ENCODE measurements around the gene ARL4D. TPM values are rescaled to one million over a fixed set of nuclear protein-coding genes. Genes with fewer than 3 reads are reported as not detected.
"Not testable (repeated sequence)": the region's sequence is repeated elsewhere in the genome, so short reads cannot be mapped to it uniquely, and the experiment has no call there.

ARL4D gene
- total RNA-seq, 1 experiment from 2014 or later: 47.4 TPM

DNA sequence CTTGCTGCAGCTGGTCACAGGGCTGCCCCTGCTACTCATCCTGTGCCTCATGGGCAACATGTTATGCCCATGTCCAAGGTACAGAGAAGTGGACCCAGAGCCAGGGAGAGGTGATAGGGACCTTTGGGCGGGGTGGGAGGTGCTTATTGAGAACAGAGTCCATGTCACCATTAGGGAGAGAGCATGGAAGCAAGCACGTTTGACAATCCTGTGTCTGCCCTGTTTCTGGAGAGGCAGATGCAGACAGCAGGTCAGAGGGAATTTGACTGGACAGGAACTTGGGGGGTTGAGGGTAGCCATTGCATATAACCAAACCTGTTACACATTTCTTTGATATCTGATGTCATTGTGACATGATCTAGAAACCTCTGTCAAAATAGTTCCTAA, 14.3 kb upstream of the ARL4D start:
- H3K36me3 ChIP-seq: no peaks in the 10 kb centered on the region
- no peak for DNase-seq
- no peaks in the 10 kb centered on the region for H3K27me3 ChIP-seq
- no peak overlapping the region for H3K4me3 ChIP-seq
- peaks cover 11% of the 10 kb centered on the region for H3K9me3 ChIP-seq

DNA sequence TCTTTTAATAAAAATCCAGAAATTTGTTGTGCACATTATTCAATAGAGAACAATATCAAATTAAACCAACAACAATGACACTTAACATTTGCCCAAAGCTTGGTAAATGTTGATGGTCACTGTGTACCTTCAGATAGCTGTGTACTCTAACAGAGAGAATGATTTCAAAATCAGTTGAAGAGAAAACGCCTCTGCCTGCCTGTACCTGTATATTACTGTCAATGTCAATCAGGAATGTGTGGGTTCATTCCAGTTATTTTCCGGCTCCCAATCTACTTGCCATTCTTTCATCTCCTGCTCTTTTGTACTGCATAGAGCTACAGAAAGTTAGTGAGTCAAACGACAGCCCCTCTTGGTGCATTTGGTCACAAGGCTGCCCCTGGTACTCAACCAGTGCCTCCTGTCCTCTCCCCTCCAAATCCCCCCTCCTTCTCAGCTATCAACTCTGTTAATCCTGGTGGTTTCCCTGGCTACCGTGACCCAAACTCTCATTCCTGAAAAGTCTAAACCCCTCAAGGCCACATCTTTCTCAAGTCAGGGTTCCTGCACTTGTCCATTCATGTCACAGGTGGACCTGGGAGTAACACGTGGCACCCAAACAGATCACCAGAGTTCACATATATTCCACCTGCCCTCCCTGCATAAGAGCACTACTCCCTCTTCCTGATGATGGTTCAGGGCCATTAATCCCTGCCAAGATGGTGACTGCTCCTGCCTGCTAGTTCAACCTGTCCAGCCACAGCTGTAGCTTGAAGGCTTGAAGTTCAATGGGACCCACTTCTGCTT, 13.6 kb upstream of the ARL4D start:
- Histone ChIP-seq H3K36me3 (no peaks in the 10 kb centered on the region), H3K9me3 (peaks cover 4% of the 10 kb centered on the region), H3K27me3 (no peaks in the 10 kb centered on the region), H3K4me3 (no peak overlapping the region)
- DNase-seq: no peak

DNA sequence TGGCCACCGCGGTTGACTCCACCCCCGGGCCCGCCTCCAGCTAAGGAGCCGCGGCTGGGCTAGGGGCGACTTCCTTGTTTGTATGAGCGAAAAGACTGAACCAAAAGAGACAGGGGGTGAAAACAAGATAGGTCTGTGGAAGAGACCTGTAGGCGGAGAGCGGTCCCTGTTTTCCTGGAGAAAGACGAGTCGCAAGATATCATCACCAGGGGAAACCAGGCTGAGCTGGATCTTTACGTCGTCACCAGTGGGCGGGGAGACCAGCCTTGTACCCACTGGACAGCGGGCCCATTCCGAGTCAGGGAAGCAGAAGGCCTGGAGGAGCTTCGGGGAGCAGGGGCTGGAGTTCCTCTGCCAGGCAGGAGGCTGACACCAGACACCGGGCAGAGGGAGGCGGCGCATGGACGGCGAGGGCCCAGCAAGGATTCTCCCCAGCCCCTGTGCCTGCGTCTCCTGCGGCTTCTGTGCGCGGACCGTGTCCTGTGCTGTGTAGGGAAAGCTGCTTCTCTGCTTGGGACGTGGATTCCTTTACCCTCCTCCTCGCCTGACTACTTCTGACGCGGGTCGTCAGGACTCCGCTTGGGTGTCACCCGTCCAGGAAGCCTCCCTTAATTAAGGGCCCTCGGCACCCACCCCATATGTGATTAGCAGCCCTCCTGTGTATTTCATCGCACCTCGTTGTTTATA, 10.3 kb upstream of the ARL4D start:
- peak; percentile 95 for DNase-seq
- H3K4me3 ChIP-seq: peak overlapping the region; percentile 56
- H3K9me3 ChIP-seq: no peaks in the 10 kb centered on the region
- H3K36me3 ChIP-seq: no peaks in the 10 kb centered on the region
- H3K27me3 ChIP-seq: no peaks in the 10 kb centered on the region

DNA sequence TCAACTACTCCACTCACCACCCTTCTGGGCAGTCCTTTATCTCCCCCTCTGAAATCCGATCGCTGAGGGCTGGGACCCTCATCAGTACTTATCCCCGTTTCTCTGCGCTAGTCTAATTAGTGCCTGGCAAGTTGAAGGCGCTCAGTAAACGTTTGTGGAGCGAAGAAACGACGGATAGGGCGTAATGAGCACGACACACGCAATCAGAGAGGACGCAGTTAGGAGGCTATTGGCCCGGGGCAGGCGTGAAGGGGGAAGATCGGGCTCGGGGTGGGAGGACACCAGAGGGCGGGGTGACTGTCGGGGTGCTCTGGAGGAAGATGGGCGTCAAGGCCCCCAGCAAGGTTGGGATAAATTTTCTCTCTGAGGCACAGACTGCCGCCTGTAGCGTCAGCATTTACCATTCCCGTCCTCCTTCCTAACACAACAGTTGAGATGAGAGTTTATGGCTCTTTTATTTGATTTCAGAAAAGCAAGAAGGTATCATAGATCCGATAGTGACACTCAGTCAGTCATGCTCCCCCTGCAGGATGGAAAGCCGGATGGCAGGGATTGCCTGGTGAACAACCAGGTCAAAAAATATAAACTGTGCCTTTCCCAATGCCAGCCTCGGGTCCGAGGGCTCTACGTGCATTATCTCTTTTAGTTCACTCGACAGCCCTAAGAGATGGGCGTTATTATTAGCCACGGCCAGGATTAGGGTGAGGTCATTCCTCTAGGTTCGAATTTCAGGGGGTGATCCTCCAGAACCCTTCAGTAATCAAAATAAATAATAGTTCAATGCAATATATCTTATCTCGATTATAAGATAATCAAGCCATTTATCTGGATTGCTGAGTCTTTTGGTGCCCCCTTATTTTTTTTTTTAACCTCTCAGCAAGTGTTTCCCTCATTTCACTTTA, 9.5 kb upstream of the ARL4D start:
- Histone ChIP-seq H3K36me3 (no peaks in the 10 kb centered on the region), H3K27me3 (no peaks in the 10 kb centered on the region), H3K9me3 (no peaks in the 10 kb centered on the region), H3K4me3 (peak overlapping the region; percentile 56)
- DNase-seq: peak; percentile 85

DNA sequence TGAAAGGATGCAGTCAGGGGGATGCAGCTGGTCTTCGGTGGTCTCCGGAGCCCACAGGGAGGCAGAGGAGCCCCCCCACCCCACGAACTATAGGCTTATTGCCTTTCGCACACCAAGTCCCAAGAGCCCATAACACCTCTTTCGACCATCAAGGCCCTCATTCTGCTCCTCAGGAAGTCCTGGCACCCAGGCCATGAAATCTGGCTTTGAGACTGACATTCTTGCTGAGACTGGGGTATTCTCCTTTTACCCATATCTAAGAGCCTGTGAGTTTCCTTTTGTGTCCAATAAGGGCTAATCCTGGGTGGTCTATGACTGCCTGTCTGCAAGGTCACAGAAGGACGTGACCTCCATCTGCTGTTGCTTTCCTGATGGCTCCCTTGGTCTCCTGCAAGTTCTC, 6.4 kb upstream of the ARL4D start:
- Histone ChIP-seq H3K36me3 (no peaks in the 10 kb centered on the region), H3K4me3 (no peak overlapping the region), H3K27me3 (no peaks in the 10 kb centered on the region), H3K9me3 (no peaks in the 10 kb centered on the region)
- DNase-seq: no peak

DNA sequence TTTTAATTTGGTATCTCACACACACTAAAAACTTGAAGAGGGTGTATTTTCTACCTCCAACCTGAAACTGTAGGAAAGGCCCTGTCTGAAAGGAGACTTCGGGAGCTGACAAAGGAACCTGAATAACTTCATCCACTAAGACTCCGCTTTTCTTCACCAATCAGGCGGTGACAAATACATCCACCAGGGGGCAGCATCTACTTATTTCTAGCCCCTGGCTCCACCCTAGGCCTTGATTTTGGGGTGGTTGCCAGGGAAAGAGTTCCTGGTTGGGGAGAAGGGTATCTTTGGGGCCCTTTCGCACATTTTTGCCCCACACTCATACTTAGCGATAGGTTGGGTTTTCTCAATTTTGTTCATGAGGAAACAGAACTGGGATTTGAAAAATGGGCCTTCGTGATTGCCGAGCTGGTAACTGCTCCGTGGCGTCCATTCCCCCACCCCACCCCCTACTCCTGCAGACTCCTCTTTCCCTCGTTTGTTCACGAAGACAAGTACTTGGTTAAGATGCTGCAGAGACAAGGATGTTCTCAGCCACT, 4.8 kb upstream of the ARL4D start:
- peak; percentile 81 for DNase-seq
- H3K27me3 ChIP-seq: no peaks in the 10 kb centered on the region
- no peaks in the 10 kb centered on the region for H3K9me3 ChIP-seq
- H3K4me3 ChIP-seq: no peak overlapping the region
- no peaks in the 10 kb centered on the region for H3K36me3 ChIP-seq

DNA sequence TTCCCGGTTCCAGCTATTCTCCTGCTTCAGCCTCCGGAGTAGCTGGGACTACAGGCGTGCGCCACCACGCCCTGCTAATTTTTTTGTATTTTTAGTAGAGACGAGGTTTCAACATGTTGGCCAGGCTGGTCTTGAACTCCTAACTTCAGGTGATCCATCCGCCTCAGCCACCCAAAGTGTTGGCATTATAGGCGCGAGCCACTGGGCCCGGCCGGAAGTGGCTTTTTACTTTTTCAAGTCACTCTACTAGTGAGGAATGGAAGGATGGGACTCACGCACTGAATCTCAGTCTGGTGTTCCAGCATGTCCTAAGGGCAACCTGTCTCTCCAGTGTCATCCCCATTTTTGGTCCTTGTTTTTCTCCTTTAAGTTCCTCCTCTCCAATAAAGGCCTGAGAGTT, 4.1 kb upstream of the ARL4D start:
- not testable (repeated sequence) for H3K36me3 ChIP-seq, H3K9me3 ChIP-seq, H3K27me3 ChIP-seq, H3K4me3 ChIP-seq, DNase-seq

DNA sequence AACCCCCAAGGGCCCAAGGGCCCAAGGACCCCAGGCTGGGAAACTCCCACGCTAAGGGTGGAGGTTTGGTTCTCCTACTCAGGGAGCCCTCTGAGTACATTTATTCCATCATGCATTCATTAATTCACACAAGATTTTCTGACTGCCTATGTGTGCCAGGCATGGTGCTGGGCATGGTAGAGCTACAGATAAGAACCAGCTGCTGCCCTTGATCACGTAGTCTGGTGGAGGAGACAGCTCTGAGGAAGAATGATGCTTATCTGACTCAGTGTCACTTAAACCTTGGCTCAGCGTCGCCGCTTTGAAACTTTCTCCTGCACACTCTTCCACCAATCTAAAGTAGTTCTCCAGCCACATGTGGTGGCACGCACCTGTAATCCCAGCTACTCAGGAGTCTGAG, 3.6 kb upstream of the ARL4D start:
- no peak overlapping the region for H3K4me3 ChIP-seq
- H3K9me3 ChIP-seq: no peaks in the 10 kb centered on the region
- DNase-seq: no peak
- H3K36me3 ChIP-seq: peaks cover 7% of the 10 kb centered on the region
- no peaks in the 10 kb centered on the region for H3K27me3 ChIP-seq

DNA sequence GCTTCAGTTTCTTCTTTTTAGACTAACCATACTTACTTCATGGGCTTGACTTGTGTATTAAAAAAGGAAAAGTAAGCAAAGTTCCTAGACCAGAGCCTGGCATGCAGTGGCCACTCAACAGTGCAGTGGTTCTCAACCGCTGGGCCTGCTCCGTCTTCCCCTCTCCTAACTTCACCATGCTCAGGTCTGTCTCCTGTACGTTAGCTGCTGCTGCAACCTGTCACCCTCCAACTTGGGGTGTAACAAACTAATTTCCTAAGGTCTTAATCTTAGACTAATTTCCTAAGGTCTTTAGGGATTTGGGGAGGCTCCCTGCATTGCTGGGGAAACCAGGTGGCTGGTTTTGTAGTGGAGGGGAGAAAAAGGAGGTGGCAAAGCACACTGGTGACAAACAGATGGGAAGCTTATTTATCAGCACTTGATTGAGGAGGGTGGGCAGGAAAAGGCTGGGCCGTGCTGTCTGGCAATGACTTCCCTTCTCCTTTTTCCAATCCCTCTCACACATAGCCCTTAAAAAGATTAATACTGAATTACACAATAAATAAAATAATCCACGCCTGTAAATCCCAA, 2.2 kb upstream of the ARL4D start:
- H3K36me3 ChIP-seq: peaks cover 21% of the 10 kb centered on the region
- no peak overlapping the region for H3K4me3 ChIP-seq
- H3K27me3 ChIP-seq: no peaks in the 10 kb centered on the region
- DNase-seq: no peak
- H3K9me3 ChIP-seq: no peaks in the 10 kb centered on the region

DNA sequence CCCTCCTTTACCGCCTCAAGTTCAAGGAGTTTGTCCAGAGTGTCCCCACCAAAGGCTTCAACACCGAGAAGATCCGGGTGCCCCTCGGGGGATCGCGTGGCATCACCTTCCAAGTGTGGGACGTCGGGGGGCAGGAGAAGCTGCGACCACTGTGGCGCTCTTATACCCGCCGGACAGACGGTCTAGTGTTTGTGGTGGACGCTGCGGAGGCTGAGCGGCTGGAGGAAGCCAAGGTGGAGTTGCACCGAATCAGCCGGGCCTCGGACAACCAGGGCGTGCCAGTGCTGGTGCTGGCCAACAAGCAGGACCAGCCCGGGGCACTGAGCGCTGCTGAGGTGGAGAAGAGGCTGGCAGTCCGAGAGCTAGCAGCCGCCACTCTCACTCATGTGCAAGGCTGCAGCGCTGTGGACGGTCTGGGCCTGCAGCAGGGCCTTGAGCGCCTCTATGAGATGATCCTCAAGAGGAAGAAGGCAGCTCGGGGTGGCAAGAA, 1.1 kb downstream of the ARL4D start:
- no peaks in the 10 kb centered on the region for H3K27me3 ChIP-seq
- peaks cover 36% of the 10 kb centered on the region for H3K36me3 ChIP-seq
- no peaks in the 10 kb centered on the region for H3K9me3 ChIP-seq
- peak overlapping the region; percentile 82 for H3K4me3 ChIP-seq
- peak; percentile 56 for DNase-seq

DNA sequence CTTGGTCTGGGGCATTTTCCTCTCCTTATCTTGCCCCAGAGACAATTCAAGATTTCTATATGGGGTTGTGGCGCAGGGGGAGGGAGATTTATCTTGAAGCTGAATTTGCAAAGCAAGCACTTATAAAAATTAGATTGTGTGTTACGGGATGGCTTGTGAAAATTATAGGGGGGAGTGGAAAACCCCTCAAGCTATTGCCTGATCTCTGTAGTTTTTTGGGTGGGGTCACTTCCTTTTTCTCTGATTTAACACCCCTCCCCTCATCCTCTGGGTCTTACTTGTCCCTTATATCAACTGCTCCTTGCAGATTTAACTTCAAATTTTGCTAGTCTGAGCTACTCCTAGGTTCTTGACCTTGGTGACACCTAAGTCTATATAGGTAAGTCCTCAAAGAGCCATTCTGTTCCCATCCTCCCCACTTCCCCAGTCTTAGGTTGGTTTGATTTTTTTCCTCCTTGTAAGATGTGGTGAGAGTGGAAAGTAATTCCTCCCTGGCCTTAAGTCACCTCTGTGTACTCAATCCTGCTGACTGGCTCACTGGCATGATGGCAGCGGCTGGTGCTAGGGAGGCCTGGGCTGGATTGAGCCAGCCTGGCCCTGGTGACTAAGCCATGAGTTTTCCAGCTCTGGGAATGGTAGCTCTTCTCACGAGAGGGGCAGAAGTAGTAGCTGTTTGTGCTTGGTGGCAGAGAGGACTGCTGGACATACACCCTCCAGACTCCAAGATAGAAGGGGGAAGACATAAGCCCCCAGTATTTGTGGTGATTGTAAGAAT, 2.3 kb downstream of the ARL4D start:
- DNase-seq: peak; percentile 97

DNA sequence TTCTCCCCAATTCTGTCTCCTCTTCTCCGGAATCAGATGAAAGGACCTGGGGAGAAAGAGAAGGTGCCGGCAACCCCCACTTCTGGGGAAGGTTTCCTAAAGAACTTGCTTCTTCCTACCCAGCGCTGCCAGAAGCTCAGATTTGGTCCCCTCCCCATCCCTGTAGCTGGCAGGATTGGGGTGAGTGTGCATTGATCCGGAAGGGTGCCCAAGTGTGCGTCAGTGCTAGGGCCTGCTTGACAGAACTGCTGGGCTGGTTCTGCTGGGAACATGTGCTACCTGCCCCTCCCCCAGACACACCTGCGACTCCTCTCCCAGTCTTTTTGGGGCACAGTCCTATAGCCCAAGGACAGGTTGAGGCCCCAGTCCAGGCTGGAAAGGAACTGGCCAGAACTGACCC, 3.3 kb downstream of the ARL4D start:
- Histone ChIP-seq H3K27me3 (no peaks in the 10 kb centered on the region), H3K36me3 (peaks cover 36% of the 10 kb centered on the region), H3K4me3 (peak overlapping the region; percentile 82), H3K9me3 (no peaks in the 10 kb centered on the region)
- DNase-seq: no peak

More for the DNA sequence above, 2.3 kb downstream of the ARL4D start:
- Histone ChIP-seq H3K9me3 (no peaks in the 10 kb centered on the region), H3K27me3 (no peaks in the 10 kb centered on the region), H3K4me3 (peak overlapping the region; percentile 82), H3K36me3 (peaks cover 36% of the 10 kb centered on the region)

DNA sequence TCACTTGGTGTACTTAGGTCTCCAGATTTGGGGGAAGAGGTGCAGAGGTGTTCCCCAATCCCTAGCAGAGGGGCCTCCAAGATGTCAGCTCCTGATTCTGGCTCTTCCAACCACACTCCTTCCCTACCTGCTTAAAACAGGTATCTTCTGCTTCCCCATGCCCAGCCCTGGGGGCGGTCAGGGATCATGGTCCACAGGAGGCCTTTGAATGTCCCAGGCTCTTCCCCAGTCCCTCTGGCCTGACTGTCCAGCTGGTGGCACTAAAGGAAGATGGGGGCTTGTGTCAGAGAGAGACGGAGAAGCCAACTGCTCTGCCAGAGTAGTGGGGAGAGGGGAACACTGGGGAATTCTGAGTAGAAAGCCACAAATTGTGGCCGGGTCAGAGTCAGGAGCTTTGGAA, 3.8 kb downstream of the ARL4D start:
- no peak overlapping the region for H3K4me3 ChIP-seq

DNA sequence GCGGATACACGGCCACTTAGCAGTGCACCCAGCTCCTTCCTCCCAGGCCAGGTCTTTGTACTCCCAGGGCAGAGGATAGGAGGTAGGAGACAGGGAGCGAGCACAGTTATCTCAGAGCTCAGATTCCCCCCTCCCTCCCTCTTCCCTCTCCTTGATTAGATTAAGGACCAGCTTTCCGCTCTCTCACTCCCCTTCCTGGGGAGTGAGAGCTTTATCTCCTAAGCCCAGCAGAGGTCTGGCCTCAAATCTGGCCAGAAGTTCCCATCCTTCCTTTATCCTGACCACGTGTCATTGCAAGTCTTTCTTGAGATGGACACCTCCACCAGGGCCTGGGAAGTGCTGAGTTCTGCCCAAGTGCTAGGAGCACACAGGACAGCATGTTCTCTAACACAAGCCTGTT, 5.1 kb downstream of the ARL4D start:
- H3K36me3 ChIP-seq: peaks cover 45% of the 10 kb centered on the region
- no peaks in the 10 kb centered on the region for H3K9me3 ChIP-seq
- no peaks in the 10 kb centered on the region for H3K27me3 ChIP-seq
- DNase-seq: no peak
- no peak overlapping the region for H3K4me3 ChIP-seq

More for the DNA sequence above, 3.8 kb downstream of the ARL4D start:
- peaks cover 36% of the 10 kb centered on the region for H3K36me3 ChIP-seq
- no peaks in the 10 kb centered on the region for H3K9me3 ChIP-seq
- no peak for DNase-seq
- H3K27me3 ChIP-seq: no peaks in the 10 kb centered on the region

DNA sequence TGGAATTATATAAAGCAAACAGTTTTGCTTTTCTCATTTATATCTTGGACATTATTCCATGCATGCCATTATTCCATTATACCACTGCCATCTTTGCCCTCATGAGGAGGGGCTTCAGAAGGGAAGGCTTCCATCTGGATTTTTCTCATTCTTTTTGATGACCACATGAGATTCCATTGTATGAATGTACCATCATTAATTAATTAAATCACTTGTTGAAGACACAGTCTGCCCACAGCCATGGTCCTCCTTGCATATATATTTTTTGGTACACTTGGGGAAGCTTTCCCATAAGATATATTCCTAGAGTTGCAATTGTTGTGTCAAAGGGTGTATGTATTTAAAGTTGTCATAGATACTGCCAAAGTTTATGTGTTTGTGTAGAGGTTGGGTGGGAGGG, 7.1 kb downstream of the ARL4D start:
- peaks cover 31% of the 10 kb centered on the region for H3K36me3 ChIP-seq
- no peak for DNase-seq
- H3K9me3 ChIP-seq: no peaks in the 10 kb centered on the region
- H3K4me3 ChIP-seq: no peak overlapping the region
- H3K27me3 ChIP-seq: no peaks in the 10 kb centered on the region
